ENCODE measurements around the gene ZNF132.

- no peak for TF ChIP-seq CTCF (IDR thresholded peaks at IDR 0.05)
- no peak for TF ChIP-seq POLR2A (IDR thresholded peaks at IDR 0.05)
These were observed 36.0 kb upstream of the ZNF132 start, which contains the start of gene ZNF446 for GRCh38 chr19:58475714-58476497.
